Stimulated activated CD8-positive, alpha-beta memory T cell treated with anti-CD3 and anti-CD28 coated beads, Interleukin-15, amount 100 ng/mL, for 48 hours (primary cell): ENCODE data around the gene RFX2.

Experiments
- DNase-seq, 2 donors: peaks; one replicate each; pipeline ENCODE4 v3.0.0-alpha.2; 2020; ENCODE audit warnings: low read depth in 2 of 2

RFX2 gene

GRCh38 chr19:5955636-5955935, 154.7 kb downstream of the RFX2 start:
- no peak for DNase-seq

GRCh38 chr19:5954293-5954692, 156.0 kb downstream of the RFX2 start:
- no peak for DNase-seq

GRCh38 chr19:5953680-5954213, 156.6 kb downstream of the RFX2 start:
- DNase-seq: no peak

GRCh38 chr19:5953030-5953589, 157.2 kb downstream of the RFX2 start:
- no peak for DNase-seq

GRCh38 chr19:5952193-5953029, 157.9 kb downstream of the RFX2 start:
- no peak for DNase-seq

GRCh38 chr19:5951338-5951861, 158.9 kb downstream of the RFX2 start:
- no peak for DNase-seq

GRCh38 chr19:5950741-5951140, 159.6 kb downstream of the RFX2 start:
- no peak for DNase-seq

GRCh38 chr19:5949792-5950305, 160.5 kb downstream of the RFX2 start:
- peak in 1 of 2 donors; percentile 24 for DNase-seq

GRCh38 chr19:5948752-5949564, 161.3 kb downstream of the RFX2 start:
- no peak for DNase-seq

- no peak for DNase-seq
Measured at GRCh38 chr19:5947435-5947834, 162.9 kb downstream of the RFX2 start.

GRCh38 chr19:5943623-5944022, 166.7 kb downstream of the RFX2 start:
- DNase-seq: no peak
